ENCODE measurements around the gene NOL12.

NOL12 gene

GRCh38 chr22:37686002-37686982 is at the start of gene NOL12:
NOL12 (plus strand) TSS chr22:37686343; CDS start chr22:37686393, 50 bp downstream.
- Histone ChIP-seq H3K36me3 (ENCODE audit: control insufficient read depth, insufficient read depth, low read length) (peaks cover 22% of the 10 kb centered on the region), H3K4me1 (ENCODE audit: control insufficient read depth, insufficient read depth, low read length) (no peaks in the 10 kb centered on the region; the same call in 1 of the 2 replicates), H3K27me3 (ENCODE audit: control insufficient read depth, insufficient read depth, low read length) (no peaks in the 10 kb centered on the region), H3K4me3 (ENCODE audit: low read length) (peak within 1 kb of the TSS; percentile 88), H3K9me3 (ENCODE audit: control insufficient read depth, insufficient read depth, low read length) (no peaks in the 10 kb centered on the region), H3K27ac (ENCODE audit: low read length) (no peak within 1 kb of the TSS)
- DNase-seq (ENCODE audit: low read depth, low spot score), result no peak
- WGBS (ENCODE audit: insufficient coverage, insufficient read length), result no CpG with 5 or more reads among the region's 62 CpGs

GRCh38 chr22:37636949-37637273 is 49.2 kb upstream of the NOL12 start:
- no CpG with 5 or more reads among the region's 3 CpGs for WGBS (ENCODE audit: insufficient coverage, insufficient read length)
- H3K27me3 ChIP-seq (ENCODE audit: control insufficient read depth, insufficient read depth, low read length), result no peaks in the 10 kb centered on the region
- no peak overlapping the region for H3K4me3 ChIP-seq (ENCODE audit: low read length)
- H3K9me3 ChIP-seq (ENCODE audit: control insufficient read depth, insufficient read depth, low read length), result no peaks in the 10 kb centered on the region
- no peak for DNase-seq (ENCODE audit: low read depth, low spot score)
- H3K4me1 ChIP-seq (ENCODE audit: control insufficient read depth, insufficient read depth, low read length), result peaks cover 8% of the 10 kb centered on the region
- H3K36me3 ChIP-seq (ENCODE audit: control insufficient read depth, insufficient read depth, low read length), result peaks cover under 1% of the 10 kb centered on the region; the same call in 1 of the 2 replicates
- no peak overlapping the region for H3K27ac ChIP-seq (ENCODE audit: low read length)

GRCh38 chr22:37638391-37639069 is 47.6 kb upstream of the NOL12 start:
- Histone ChIP-seq H3K27ac (ENCODE audit: low read length) (no peak overlapping the region), H3K27me3 (ENCODE audit: control insufficient read depth, insufficient read depth, low read length) (no peaks in the 10 kb centered on the region), H3K4me3 (ENCODE audit: low read length) (peak overlapping the region; percentile 81; the same call in 1 of the 2 replicates), H3K36me3 (ENCODE audit: control insufficient read depth, insufficient read depth, low read length) (peaks cover 5% of the 10 kb centered on the region), H3K9me3 (ENCODE audit: control insufficient read depth, insufficient read depth, low read length) (no peaks in the 10 kb centered on the region), H3K4me1 (ENCODE audit: control insufficient read depth, insufficient read depth, low read length) (peaks cover 6% of the 10 kb centered on the region)
- no peak for DNase-seq (ENCODE audit: low read depth, low spot score)
- no CpG with 5 or more reads among the region's 11 CpGs for WGBS (ENCODE audit: insufficient coverage, insufficient read length)

GRCh38 chr22:37639070-37639760 is 46.9 kb upstream of the NOL12 start, which contains the start of gene SH3BP1:
SH3BP1 (plus strand) TSS chr22:37639669; CDS start chr22:37639788, 119 bp downstream.
- no peak for DNase-seq (ENCODE audit: low read depth, low spot score)
- no peak within 1 kb of the TSS for H3K27ac ChIP-seq (ENCODE audit: low read length)

GRCh38 chr22:37639771-37640590 is 46.2 kb upstream of the NOL12 start:
- H3K27ac ChIP-seq (ENCODE audit: low read length), result no peak overlapping the region
- DNase-seq (ENCODE audit: low read depth, low spot score), result no peak
- peaks cover 12% of the 10 kb centered on the region for H3K36me3 ChIP-seq (ENCODE audit: control insufficient read depth, insufficient read depth, low read length)
- H3K4me3 ChIP-seq (ENCODE audit: low read length), result peak overlapping the region; percentile 81; the same call in 1 of the 2 replicates
- H3K4me1 ChIP-seq (ENCODE audit: control insufficient read depth, insufficient read depth, low read length), result no peaks in the 10 kb centered on the region; the same call in 1 of the 2 replicates
- no peaks in the 10 kb centered on the region for H3K27me3 ChIP-seq (ENCODE audit: control insufficient read depth, insufficient read depth, low read length)
- H3K9me3 ChIP-seq (ENCODE audit: control insufficient read depth, insufficient read depth, low read length), result no peaks in the 10 kb centered on the region
- WGBS (ENCODE audit: insufficient coverage, insufficient read length), result no CpG with 5 or more reads among the region's 27 CpGs

More at GRCh38 chr22:37639070-37639760, 46.9 kb upstream of the NOL12 start, which contains the start of gene SH3BP1:
- peak within 1 kb of the TSS; percentile 81; the same call in 1 of the 2 replicates for H3K4me3 ChIP-seq (ENCODE audit: low read length)
- H3K36me3 ChIP-seq (ENCODE audit: control insufficient read depth, insufficient read depth, low read length), result peaks cover 8% of the 10 kb centered on the region
- H3K9me3 ChIP-seq (ENCODE audit: control insufficient read depth, insufficient read depth, low read length), result no peaks in the 10 kb centered on the region
- no peaks in the 10 kb centered on the region for H3K27me3 ChIP-seq (ENCODE audit: control insufficient read depth, insufficient read depth, low read length)
- peaks cover 1% of the 10 kb centered on the region; the same call in 1 of the 2 replicates for H3K4me1 ChIP-seq (ENCODE audit: control insufficient read depth, insufficient read depth, low read length)
- no CpG with 5 or more reads among the region's 57 CpGs for WGBS (ENCODE audit: insufficient coverage, insufficient read length)

- peaks cover 14% of the 10 kb centered on the region for H3K36me3 ChIP-seq (ENCODE audit: control insufficient read depth, insufficient read depth, low read length)
- no peaks in the 10 kb centered on the region for H3K27me3 ChIP-seq (ENCODE audit: control insufficient read depth, insufficient read depth, low read length)
- H3K27ac ChIP-seq (ENCODE audit: low read length), result no peak overlapping the region
- H3K4me1 ChIP-seq (ENCODE audit: control insufficient read depth, insufficient read depth, low read length), result no peaks in the 10 kb centered on the region; the same call in 1 of the 2 replicates
- no peaks in the 10 kb centered on the region for H3K9me3 ChIP-seq (ENCODE audit: control insufficient read depth, insufficient read depth, low read length)
- no peak for DNase-seq (ENCODE audit: low read depth, low spot score)
- WGBS (ENCODE audit: insufficient coverage, insufficient read length), result no CpG with 5 or more reads among the region's 24 CpGs
- no peak overlapping the region; the same call in 1 of the 2 replicates for H3K4me3 ChIP-seq (ENCODE audit: low read length)
Measured at GRCh38 chr22:37640591-37641560, 45.3 kb upstream of the NOL12 start.

GRCh38 chr22:37641561-37641949 is 44.6 kb upstream of the NOL12 start:
- DNase-seq (ENCODE audit: low read depth, low spot score), result no peak
- no peaks in the 10 kb centered on the region; the same call in 1 of the 2 replicates for H3K4me1 ChIP-seq (ENCODE audit: control insufficient read depth, insufficient read depth, low read length)
- H3K27ac ChIP-seq (ENCODE audit: low read length), result no peak overlapping the region
- no peak overlapping the region for H3K4me3 ChIP-seq (ENCODE audit: low read length)
- no peaks in the 10 kb centered on the region for H3K27me3 ChIP-seq (ENCODE audit: control insufficient read depth, insufficient read depth, low read length)
- no peaks in the 10 kb centered on the region for H3K9me3 ChIP-seq (ENCODE audit: control insufficient read depth, insufficient read depth, low read length)
- H3K36me3 ChIP-seq (ENCODE audit: control insufficient read depth, insufficient read depth, low read length), result peaks cover 14% of the 10 kb centered on the region
- WGBS (ENCODE audit: insufficient coverage, insufficient read length), result no CpG with 5 or more reads among the region's 5 CpGs

GRCh38 chr22:37643225-37643847 is 42.8 kb upstream of the NOL12 start:
- no peak for DNase-seq (ENCODE audit: low read depth, low spot score)
- no CpG with 5 or more reads among the region's 9 CpGs for WGBS (ENCODE audit: insufficient coverage, insufficient read length)
- Histone ChIP-seq H3K4me3 (ENCODE audit: low read length) (no peak overlapping the region), H3K27me3 (ENCODE audit: control insufficient read depth, insufficient read depth, low read length) (no peaks in the 10 kb centered on the region), H3K36me3 (ENCODE audit: control insufficient read depth, insufficient read depth, low read length) (peaks cover 23% of the 10 kb centered on the region), H3K9me3 (ENCODE audit: control insufficient read depth, insufficient read depth, low read length) (no peaks in the 10 kb centered on the region), H3K4me1 (ENCODE audit: control insufficient read depth, insufficient read depth, low read length) (no peaks in the 10 kb centered on the region; the same call in 1 of the 2 replicates), H3K27ac (ENCODE audit: low read length) (no peak overlapping the region)
